Activated T-helper 1 cell treated with Interleukin-2 at 50 U/mL for 16 hours (primary cell): Measurements from ENCODE around the gene BRICD5.
"Not testable (repeated sequence)": the region's sequence is repeated elsewhere in the genome, so short reads cannot be mapped to it uniquely, and the experiment has no call there.

Experiments
- DNase-seq: peaks from one replicate; pipeline ENCODE4 v3.0.0-alpha.2; 2020; ENCODE audit warnings: low read depth

The BRICD5 gene

DNA sequence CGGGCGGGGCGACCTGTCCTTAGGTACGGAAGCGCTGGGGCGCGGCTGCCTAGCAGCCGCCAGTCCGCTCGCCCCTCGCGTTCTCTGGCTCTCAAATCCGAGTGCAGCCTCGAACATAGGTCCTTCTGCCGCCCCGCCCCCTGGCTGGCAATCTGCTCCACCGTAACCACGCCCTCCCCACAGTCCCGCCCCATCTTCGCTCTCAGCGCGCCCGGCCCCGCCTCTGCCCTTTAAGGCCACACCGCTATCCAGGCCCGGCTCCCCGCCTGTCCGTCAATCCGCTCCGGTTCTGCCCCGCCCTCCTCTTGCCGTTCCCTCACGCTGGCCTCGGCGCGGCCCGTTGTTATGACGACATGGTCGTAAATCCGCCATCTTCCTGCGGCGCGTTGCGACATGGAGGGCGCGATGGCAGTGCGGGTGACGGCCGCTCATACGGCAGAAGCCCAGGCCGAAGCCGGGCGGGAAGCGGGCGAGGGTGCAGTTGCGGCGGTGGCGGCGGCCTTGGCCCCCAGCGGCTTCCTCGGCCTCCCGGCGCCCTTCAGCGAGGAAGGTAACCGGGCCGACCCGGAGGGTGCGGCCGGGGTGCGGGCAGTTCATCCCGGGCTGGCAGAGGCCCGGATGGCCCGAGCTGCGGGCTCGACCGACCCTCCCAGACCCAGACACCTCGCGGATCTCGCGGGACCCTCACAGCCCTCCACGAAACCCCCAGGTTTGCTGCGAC, 12.7 kb upstream of the BRICD5 start, which contains the start of gene E4F1:
E4F1 (plus strand) TSS at position 371 of the 721 bp plus-strand sequence; CDS start at position 394, 23 bp downstream.
- peak; percentile 98 for DNase-seq

DNA sequence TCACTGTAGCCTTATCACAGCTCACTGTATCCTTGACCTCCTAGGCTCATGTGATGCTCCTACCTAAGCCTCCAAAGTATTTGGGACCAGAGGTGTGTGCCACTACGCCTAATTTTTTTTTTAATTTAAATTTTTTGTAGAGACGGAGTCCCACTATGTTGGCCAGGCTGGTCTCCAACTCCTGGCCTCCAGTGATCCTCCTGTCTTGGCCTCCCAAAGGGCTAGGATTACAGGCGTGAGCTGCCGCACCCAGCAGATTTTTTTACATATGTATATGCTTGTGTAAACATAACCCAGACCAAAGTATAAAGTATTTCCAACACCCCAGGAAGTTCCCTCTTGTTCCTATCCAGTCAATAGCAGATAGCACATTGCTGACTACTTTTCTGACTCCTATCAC, 5.7 kb upstream of the BRICD5 start:
- no peak for DNase-seq

DNA sequence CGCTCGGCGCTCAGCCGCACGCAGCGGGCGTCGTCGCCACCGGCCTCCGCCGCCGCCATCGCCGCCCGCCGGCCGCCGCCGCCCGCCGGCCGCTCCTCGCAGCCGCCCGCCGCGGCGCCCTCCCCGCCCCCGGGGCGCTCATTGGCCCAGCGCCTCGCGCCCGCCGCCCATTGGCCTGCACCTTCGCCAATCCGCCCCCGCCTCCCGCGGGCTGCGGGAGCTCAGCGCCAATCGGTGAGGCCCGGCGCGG, 4.0 kb upstream of the BRICD5 start, which contains the start of gene PGP:
PGP (minus strand) TSS at position 122 of the 250 bp plus-strand sequence; CDS start at position 59, 63 bp downstream.
- DNase-seq: no peak

DNA sequence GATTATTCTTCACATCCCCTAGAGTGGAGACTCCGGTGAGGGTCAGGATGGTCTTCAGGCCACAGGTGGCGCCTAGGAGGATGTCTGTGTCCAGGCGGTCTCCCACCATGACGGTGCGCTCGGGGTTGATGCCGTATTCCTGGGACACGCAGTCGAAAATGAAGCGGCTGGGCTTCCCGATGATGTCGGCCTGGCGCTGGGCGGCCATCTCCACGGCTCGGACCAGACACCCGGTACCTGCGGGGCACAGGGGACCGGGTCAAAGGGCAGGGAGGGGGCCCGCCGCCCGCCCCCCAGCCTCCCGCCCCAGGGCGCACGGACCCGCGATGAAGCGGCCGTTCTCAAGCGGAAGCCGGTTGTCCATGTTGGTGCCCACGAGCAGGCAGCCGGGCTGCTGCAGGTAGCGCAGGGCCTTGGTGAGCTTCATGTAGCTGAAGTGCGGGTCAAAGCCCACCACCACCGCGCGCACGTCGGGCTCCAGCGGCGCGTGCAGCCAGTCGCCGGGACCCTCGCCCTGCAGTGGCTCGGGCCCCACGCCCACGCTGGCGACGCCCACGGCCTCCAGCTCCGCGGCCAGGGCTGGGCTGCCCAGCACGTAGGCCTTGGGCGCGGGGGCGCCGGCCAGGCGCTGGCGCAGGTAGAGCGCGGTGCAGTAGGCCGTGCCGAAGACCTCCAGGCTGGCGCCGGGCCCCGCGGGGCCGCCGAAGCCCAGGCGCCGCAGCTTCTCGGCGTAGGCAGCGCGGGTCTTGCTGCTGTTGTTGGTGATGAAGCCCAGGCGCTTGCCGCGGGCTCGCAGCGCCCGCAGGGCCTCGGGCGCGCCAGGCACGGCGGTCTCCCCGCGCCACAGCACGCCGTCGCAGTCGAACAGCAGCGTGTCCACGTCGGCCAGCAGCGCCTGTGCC, 3.4 kb upstream of the BRICD5 start:
- no peak for DNase-seq

DNA sequence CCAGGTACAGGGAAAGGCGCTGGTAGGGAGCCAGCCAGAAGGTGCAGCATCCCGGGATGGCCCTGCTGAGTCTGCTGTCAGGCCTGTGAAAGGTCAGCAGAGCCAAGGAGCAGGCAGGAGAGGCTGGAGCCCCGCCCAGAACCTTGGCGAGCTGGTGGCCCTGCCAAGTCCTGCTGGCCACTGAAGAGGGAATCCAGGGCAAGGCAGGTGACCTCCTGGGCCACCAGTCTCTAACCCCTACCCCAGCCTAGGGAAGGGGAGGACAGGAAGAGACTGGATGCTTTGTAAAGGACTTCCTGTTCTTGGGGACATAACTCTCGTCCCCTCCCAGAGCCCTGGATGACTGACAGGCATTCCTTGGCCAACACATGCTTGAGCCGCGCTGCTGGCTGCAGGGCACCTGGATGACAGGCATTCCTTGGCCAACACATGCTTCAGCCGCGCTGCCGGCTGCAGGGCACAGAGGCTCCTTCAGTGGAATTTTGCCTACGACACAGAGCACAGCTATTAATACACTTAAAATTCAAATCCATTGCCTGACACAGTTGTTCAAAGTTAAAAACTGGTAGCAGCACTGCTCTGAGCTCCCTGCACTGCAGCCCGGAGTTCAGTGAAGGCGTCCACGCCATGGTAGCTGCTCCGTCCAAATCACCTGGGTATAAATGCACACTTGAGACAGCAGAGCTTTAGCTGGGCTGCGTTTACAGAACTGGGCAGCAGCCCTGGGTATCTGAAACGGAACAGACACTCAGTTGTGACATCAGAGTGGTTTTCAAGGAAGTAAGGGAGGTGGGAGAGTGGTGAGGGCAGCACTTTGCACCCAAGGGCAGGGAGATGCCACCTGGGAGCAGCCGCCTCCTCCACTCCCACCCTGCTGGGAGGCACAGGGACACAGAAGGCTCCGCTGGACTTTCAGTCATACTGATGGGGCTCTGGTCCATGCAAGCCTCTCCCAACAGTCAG, 2.0 kb upstream of the BRICD5 start:
- no peak for DNase-seq

DNA sequence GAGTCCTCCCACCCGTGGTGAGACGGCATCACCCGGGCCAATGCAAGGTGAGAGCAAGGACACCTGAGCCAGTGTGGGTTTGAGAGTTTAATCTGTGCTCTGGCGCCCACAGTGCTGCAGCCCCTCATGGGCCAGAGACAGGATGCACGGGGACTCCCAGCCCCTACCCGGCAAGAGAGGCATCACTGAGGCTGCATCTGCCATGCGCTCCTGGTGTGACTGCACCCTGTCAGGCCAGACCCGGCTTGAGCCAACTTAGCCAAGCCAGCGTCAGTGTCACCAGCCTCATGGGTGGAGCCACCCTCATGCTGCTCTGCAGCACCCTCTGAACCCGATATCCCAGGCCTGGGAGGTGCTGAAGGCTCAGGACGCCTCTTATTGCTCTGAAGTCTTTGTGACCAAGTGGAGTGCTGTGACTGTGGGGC, 1.3 kb upstream of the BRICD5 start:
- no peak for DNase-seq

DNA sequence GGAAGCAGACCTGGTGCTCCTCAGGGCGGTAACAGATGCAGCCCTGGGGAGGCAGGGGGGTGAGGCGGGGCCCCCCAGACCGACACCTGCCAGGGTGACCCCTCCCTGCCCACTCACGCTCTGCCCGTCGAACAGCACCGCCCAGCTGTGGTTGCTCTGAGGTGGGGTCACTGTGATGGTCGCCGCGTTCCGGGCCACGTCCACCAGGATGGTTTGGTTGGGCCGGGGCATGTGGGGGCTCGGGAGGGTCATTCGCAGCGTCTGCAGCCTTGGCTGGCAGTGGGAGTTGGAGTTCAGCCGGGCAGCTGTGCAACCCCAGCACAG, 692 bp downstream of the BRICD5 start:
- DNase-seq: no peak

GRCh38 chr16:2209258-2210008, 1.2 kb downstream of the BRICD5 start:
- no peak for DNase-seq

DNA sequence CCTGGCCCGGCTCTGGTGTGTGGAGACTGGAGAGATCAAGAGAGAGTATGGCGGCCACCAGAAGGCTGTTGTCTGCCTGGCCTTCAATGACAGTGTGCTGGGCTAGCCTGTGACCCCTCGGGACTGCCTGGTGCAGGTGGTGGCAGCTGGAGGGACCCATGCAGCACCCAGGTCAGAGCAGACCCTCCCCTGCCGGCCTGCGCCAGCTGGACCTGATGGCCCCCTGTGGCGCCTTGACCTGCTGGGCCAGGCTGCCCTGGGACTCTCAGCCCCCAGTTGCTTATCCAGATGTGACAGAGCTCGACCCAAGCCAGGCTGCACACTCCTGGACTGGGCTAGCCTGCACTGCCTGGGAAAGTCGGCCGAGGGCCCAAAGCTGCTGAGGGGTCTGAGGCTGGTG, 1.9 kb downstream of the BRICD5 start:
- DNase-seq: no peak

- DNase-seq: no peak
Observed at GRCh38 chr16:2208308-2208707, 2.4 kb downstream of the BRICD5 start.

GRCh38 chr16:2207872-2208271, 2.8 kb downstream of the BRICD5 start:
- no peak for DNase-seq

DNA sequence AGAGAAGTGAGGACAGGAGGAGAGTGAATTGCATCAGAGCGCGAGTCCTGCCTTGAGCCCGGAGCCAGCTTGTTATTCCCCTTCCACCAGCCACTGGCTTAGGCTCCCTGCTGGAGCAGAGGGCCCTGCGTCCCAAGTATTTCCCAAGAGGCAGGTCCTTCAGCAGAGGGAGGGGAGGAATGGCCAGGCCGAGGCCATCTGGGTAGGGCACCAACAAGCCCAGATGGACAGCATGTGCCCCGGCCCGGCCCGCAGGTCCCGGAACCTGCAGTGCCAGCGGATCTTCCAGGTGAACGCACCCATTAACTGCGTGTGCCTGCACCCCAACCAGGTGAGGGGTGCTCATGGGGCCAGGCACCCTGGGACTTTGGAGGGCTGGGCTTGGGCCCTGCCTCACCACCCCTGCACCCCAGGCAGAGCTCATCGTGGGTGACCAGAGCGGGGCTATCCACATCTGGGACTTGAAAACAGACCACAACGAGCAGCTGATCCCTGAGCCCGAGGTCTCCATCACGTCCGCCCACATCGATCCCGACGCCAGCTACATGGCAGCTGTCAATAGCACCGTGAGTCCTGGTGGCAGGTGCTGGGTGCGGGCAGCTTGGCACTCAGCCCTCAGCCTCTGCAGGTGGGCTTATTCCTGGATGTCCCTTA, 3.8 kb downstream of the BRICD5 start:
- no peak for DNase-seq

DNA sequence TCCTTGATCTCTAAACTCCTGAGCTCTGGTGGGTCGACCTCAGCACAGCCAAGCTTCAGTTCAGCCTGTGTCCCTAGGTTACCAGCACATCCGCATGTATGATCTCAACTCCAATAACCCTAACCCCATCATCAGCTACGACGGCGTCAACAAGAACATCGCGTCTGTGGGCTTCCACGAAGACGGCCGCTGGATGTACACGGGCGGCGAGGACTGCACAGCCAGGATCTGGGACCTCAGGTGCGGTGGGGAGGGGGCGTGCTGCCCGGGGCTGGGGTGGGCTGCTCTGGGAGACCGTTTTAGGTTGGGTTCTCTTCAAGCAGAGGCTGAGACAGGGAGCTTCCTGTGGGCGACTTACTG, 4.3 kb downstream of the BRICD5 start:
- no peak for DNase-seq

DNA sequence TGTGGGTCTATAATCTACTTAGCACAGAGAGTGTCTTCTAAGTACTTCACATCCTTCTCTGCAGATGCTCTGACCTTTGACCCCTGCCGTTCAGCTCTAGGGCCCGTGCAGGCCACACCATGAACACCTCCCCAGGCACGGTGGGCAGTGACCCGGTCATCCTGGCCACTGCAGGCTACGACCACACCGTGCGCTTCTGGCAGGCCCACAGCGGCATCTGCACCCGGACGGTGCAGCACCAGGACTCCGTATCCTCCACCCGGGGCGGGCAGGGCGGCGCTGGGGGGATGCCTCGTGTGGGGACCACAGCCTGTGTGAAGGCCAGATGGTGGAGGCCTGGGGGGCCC, 4.7 kb downstream of the BRICD5 start:
- DNase-seq: no peak

GRCh38 chr16:2205104-2205966, 5.3 kb downstream of the BRICD5 start, which contains the start of gene MLST8:
Gene MLST8 (plus strand): TSS chr16:2205454. CDS start chr16:2206086, 632 bp downstream.
- peak; percentile 92 for DNase-seq

- no peak for DNase-seq
Observed at GRCh38 chr16:2204416-2205103, 6.1 kb downstream of the BRICD5 start.

DNA sequence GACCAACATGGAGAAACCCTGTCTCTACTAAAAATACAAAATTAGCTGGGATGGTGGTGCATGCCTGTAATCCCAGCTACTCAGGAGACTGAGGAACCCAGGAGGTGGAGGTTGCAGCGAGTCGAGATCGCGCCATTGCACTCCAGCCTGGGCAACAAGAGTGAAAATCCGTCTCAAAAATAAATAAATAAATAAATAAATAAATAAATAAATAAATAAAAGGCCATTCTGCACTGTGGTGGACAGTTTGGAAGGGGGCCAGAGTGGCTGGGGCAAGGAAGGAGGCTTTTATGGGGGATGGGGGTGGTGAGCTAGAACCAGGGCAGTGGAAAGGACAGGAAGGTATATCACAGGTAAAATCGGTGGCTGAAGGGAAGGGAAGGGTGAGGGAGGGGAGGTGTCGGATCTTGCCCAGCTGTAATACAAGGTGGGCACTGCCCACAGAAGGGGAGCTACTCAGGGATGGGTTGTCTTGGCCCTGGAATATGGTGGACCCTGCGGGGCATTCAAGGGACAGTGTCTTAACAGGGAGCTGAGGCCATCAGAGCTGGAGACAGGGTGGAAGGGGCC, 7.5 kb downstream of the BRICD5 start:
- DNase-seq: not testable (repeated sequence)

GRCh38 chr16:2200313-2200712, 10.3 kb downstream of the BRICD5 start:
- DNase-seq: no peak

DNA sequence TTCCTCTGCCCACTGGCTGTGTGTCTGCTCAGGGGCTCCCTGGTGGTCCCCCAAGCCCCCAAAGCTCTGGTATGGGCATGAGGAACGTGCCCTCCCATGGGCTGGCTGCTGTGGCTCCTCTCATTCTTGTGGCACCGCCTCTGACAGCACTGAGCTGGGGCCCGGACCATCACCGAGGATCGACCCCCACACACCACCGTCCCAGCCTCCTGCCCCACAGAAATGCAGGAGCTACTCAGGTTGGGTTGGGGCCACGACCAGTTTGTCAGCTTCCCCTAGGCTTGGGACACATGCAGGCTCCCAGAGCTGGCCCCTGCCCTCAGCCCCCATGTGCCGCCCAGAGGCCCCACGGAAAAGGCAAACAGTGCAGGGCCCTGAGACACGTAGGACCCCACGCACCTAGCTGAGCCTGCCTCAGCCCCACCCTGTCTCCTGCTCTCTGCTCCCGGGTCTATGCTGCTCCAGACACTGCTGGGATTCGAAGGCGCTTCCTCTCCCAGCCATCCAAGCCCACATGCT, 11.0 kb downstream of the BRICD5 start:
- DNase-seq: no peak
